ENCODE data around the gene SFSWAP.

SFSWAP gene

GRCh38 chr12:131841547-131841946 lies 130.7 kb downstream of the SFSWAP start:
- DNase-seq = no peak

GRCh38 chr12:131842169-131842568 lies 131.3 kb downstream of the SFSWAP start:
- no peak for DNase-seq

GRCh38 chr12:131843527-131843926 lies 132.6 kb downstream of the SFSWAP start:
- DNase-seq = no peak

- no peak for DNase-seq
These were observed 133.2 kb downstream of the SFSWAP start for GRCh38 chr12:131844140-131844539.

- DNase-seq = no peak
These were observed 133.8 kb downstream of the SFSWAP start for GRCh38 chr12:131844656-131845055.

GRCh38 chr12:131845121-131845520 lies 134.2 kb downstream of the SFSWAP start:
- DNase-seq = no peak

GRCh38 chr12:131847456-131847855 lies 136.6 kb downstream of the SFSWAP start:
- no peak for DNase-seq

- no peak for DNase-seq
These were observed 137.9 kb downstream of the SFSWAP start for GRCh38 chr12:131848753-131849152.
